PC-3 (cell line): ENCODE measurements around the gene KAZN. TPM values are rescaled to one million over a fixed set of nuclear protein-coding genes. Genes with fewer than 3 reads are reported as not detected.
A peak's percentile ranks its signal among the peaks of the same experiment; 100 is the strongest.

ENCODE experiments used
- ATAC-seq: fragments of 200-7000 bp; cut with Tn5 transposase; 2 replicates; pipeline ENCODE4 v1.9.1; 2020; ENCODE audit warnings: mild to moderate bottlenecking, moderate library complexity
- BruUV-seq: library from RNA; stranded (reverse); fragments of 400-500 nt; replicated peaks from 2 replicates; lab custom pipeline; 2021; lab: Mats Ljungman, UMichigan
- CTCF ChIA-PET: fragments of 300-600 bp; sonication (Branson Sonifier 250); formaldehyde crosslinking; loops from one replicate; lab custom pipeline; 2022; ENCODE audit warnings: antibody characterized with exemption; lab: Charles Lee
- POLR2A ChIA-PET: fragments of 300-600 bp; sonication (Branson Sonifier 250); formaldehyde crosslinking; loops from one replicate; lab custom pipeline; 2022; ENCODE audit warnings: antibody characterized with exemption; ENCODE audit not compliant: unreplicated experiment; lab: Charles Lee
- DNase-seq: peaks from one replicate; pipeline ENCODE4 v3.0.0-alpha.2; 2015
- H2AFZ ChIP-seq: fragments of 300-600 bp; sonication (generic); 2 replicates; pipeline ENCODE4 v1.6.0; 2016; ENCODE audit warnings: antibody characterized with exemption, low read length
- H3F3A ChIP-seq: fragments of 300-600 bp; sonication (generic); one replicate; pipeline ENCODE4 v1.6.0; 2017; ENCODE audit warnings: antibody characterized with exemption, low read length, control low read depth, mild to moderate bottlenecking; ENCODE audit not compliant: unreplicated experiment
- H3K27ac ChIP-seq: fragments of 300-600 bp; sonication (generic); 2 replicates; pipeline ENCODE4 v1.5.1; 2016; ENCODE audit warnings: mild to moderate bottlenecking, low read length
- H3K27me3 ChIP-seq: fragments of 300-600 bp; sonication (generic); 2 replicates; pipeline ENCODE4 v1.6.1; 2016; ENCODE audit warnings: low read length, mixed read lengths
- H3K36me3 ChIP-seq: fragments of 300-600 bp; sonication (generic); 2 replicates; pipeline ENCODE4 v1.6.1; 2016; ENCODE audit warnings: low read depth, mixed run types, low read length, mixed read lengths
- H3K4me1 ChIP-seq: fragments of 300-600 bp; sonication (generic); 2 replicates; pipeline ENCODE4 v1.5.1; 2016; ENCODE audit warnings: low read length; ENCODE audit not compliant: insufficient read depth
- H3K4me2 ChIP-seq: fragments of 300-600 bp; sonication (generic); 2 replicates; pipeline ENCODE4 v1.6.0; 2016; ENCODE audit warnings: low read length
- H3K4me3 ChIP-seq: fragments of 300-600 bp; sonication (generic); 2 replicates; pipeline ENCODE4 v1.5.1; 2016; ENCODE audit warnings: mild to moderate bottlenecking, low read length, mixed read lengths
- H3K79me2 ChIP-seq: fragments of 300-600 bp; sonication (generic); 2 replicates; pipeline ENCODE4 v1.6.1; 2017; ENCODE audit warnings: low read length, mixed read lengths
- H3K9ac ChIP-seq: fragments of 300-600 bp; sonication (generic); 2 replicates; pipeline ENCODE4 v1.6.0; 2016; ENCODE audit warnings: mild to moderate bottlenecking, low read length
- H3K9me2 ChIP-seq: fragments of 300-600 bp; sonication (generic); replicated peaks from 2 replicates; pipeline ENCODE4 v1.6.1; 2016; ENCODE audit warnings: mixed run types, low read length, mixed read lengths
- H3K9me3 ChIP-seq: fragments of 300-600 bp; sonication (generic); 2 replicates; pipeline ENCODE4 v1.6.1; 2016; ENCODE audit warnings: low read length, mixed read lengths
- H4K20me1 ChIP-seq: fragments of 300-600 bp; sonication (generic); 2 replicates; pipeline ENCODE4 v1.6.1; 2016; ENCODE audit warnings: low read length, mixed read lengths
- EZH2 ChIP-seq: fragments of 300-600 bp; sonication (generic); IDR thresholded peaks from one replicate; pipeline ENCODE4 v1.6.1; 2017; ENCODE audit warnings: antibody characterized with exemption, mild to moderate bottlenecking, low read length; ENCODE audit not compliant: unreplicated experiment
- EZH2phosphoT487 ChIP-seq: fragments of 300-600 bp; sonication (generic); IDR thresholded peaks from 2 replicates; pipeline ENCODE4 v1.6.1; 2018; ENCODE audit warnings: mild to moderate bottlenecking, antibody characterized with exemption, low read length, borderline replicate concordance
- intact Hi-C: fragments of 100-400 bp; cut with micrococcal nuclease; formaldehyde crosslinking; loops from 2 replicates; pipeline ENCODE4 v1.9.0; 2023
- total RNA-seq: library from RNA; depleted of rRNA; stranded (reverse); fragments of >200 nt; gene quantifications from 2 replicates; pipeline ENCODE4 v1.2.3, GENCODE V29; 2014
- TF ChIP-seq, protein P1 (sequence below): fragments of 300-600 bp; sonication (generic); conservative IDR thresholded peaks from 2 replicates; pipeline ENCODE4 v1.5.1; 2017; ENCODE audit warnings: antibody characterized with exemption, low read depth, mild to moderate bottlenecking, low read length

The KAZN gene
- total RNA-seq, 1 experiment from 2014 or later = 2.0 TPM

DNA sequence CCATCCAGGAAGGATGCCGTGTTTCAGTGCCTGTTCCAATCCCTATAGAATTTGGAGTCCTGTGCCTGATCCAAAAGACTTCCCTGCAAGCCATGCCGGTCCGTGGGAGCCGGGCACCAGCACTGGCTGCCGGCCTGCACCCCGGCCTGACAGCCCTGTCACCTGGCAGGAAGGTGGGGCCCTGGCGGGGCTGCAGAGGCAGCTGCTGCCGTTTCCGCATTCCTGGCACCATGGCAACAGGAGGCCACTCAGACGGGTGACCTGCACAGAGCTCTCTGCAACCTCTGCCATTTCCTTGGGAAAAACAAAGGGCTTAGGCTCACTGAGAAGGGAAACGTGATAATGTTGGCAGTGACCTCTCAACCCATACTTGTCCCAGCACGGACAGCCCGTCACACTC, 491.9 kb downstream of the KAZN start:
- Histone ChIP-seq H3K9ac (no peak overlapping the region), H3K9me2 (no peaks in the 10 kb centered on the region), H3K27me3 (no peaks in the 10 kb centered on the region), H3K36me3 (no peaks in the 10 kb centered on the region), H4K20me1 (no peaks in the 10 kb centered on the region), H3K4me2 (no peak overlapping the region), H3K4me3 (no peak overlapping the region), H3K9me3 (no peaks in the 10 kb centered on the region), H3K4me1 (no peaks in the 10 kb centered on the region; the same call in 1 of the 2 replicates), H3K27ac (no peak overlapping the region), H3F3A (no peaks in the 10 kb centered on the region), H3K79me2 (no peaks in the 10 kb centered on the region), H2AFZ (peak overlapping the region; percentile 53; the same call in 1 of the 2 replicates)
- POLR2A ChIA-PET = no interaction called here
- CTCF ChIA-PET = interaction anchor here (0.6 kb wide), 1 partner anchor 37 kb away, joined by 3 read pairs; no protein-coding TSS in a partner anchor
- intact Hi-C loops = no loop called here
- ATAC-seq = peak; percentile 81
- BruUV-seq = no TSS peak
- peak; percentile 47 for DNase-seq
- TF ChIP-seq EZH2phosphoT487 = no peak
- TF ChIP-seq EZH2 = no peak
- TF ChIP-seq, protein P1, sequence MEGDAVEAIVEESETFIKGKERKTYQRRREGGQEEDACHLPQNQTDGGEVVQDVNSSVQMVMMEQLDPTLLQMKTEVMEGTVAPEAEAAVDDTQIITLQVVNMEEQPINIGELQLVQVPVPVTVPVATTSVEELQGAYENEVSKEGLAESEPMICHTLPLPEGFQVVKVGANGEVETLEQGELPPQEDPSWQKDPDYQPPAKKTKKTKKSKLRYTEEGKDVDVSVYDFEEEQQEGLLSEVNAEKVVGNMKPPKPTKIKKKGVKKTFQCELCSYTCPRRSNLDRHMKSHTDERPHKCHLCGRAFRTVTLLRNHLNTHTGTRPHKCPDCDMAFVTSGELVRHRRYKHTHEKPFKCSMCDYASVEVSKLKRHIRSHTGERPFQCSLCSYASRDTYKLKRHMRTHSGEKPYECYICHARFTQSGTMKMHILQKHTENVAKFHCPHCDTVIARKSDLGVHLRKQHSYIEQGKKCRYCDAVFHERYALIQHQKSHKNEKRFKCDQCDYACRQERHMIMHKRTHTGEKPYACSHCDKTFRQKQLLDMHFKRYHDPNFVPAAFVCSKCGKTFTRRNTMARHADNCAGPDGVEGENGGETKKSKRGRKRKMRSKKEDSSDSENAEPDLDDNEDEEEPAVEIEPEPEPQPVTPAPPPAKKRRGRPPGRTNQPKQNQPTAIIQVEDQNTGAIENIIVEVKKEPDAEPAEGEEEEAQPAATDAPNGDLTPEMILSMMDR = no peak

DNA sequence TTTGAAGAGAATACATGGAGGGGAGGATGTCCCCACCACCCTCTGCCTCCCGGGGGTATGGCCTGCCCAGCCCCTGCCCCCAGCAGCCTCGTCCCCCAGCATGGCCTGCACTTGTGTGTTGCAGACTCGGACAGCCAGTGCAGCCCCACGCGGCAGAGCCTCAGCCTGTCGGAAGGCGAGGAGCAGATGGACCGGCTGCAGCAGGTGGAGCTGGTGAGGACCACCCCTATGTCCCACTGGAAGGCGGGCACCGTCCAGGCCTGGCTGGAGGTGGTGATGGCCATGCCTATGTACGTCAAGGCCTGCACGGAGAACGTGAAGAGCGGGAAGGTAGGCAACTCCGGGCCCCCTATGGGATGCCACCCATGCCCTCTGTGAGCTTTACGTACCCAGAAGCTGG, 495.6 kb downstream of the KAZN start:
- no TSS peak for BruUV-seq
- H3K27ac ChIP-seq = no peak overlapping the region
- ATAC-seq = no peak

More for the DNA sequence above, 495.6 kb downstream of the KAZN start:
- ChIA-PET POLR2A (no interaction called here), CTCF (interaction anchor here (0.6 kb wide), 1 partner anchor 37 kb away, joined by 3 read pairs; no protein-coding TSS in a partner anchor)
- no peak overlapping the region for H3K4me2 ChIP-seq
- H2AFZ ChIP-seq = no peak overlapping the region
- TF ChIP-seq, protein P1 = no peak
- TF ChIP-seq EZH2 (no peak), EZH2phosphoT487 (no peak)
- no peak for DNase-seq
- H3K9me2 ChIP-seq = no peaks in the 10 kb centered on the region
- no peaks in the 10 kb centered on the region for H3K36me3 ChIP-seq
- H3F3A ChIP-seq = no peaks in the 10 kb centered on the region
- H3K27me3 ChIP-seq = no peaks in the 10 kb centered on the region
- H3K9ac ChIP-seq = no peak overlapping the region
- H4K20me1 ChIP-seq = no peaks in the 10 kb centered on the region
- no peaks in the 10 kb centered on the region; the same call in 1 of the 2 replicates for H3K4me1 ChIP-seq
- no peaks in the 10 kb centered on the region for H3K79me2 ChIP-seq
- no peak overlapping the region for H3K4me3 ChIP-seq
- intact Hi-C loops = no loop called here
- H3K9me3 ChIP-seq = no peaks in the 10 kb centered on the region
